SK-N-SH (cell line): ENCODE data around the gene MCAM. TPM values are rescaled to one million over a fixed set of nuclear protein-coding genes. Genes with fewer than 3 reads are reported as not detected.

Source experiments
- CTCF ChIA-PET: fragments of 300-600, 350-600 bp; formaldehyde crosslinking; extraction: SDS; loops from one replicate; lab custom pipeline; 2021; lab: Yijun Ruan, JAX
- POLR2A ChIA-PET: fragments of 350-600 bp; sonication (Branson Sonifier 250); formaldehyde crosslinking; extraction: SDS; loops from one replicate; lab custom pipeline; 2020; ENCODE audit warnings: antibody characterized with exemption, inconsistent platforms; lab: Yijun Ruan, JAX
- DNase-seq: peaks from one replicate; pipeline ENCODE4 v3.0.0; 2012
- H2AFZ ChIP-seq: fragments of 200-600 bp; sonication (generic); 2 replicates; pipeline ENCODE4 v1.8.1; 2016; ENCODE audit warnings: antibody characterized with exemption, mild to moderate bottlenecking, low read depth
- H3F3A ChIP-seq: fragments of 200-600 bp; sonication (generic); replicated peaks from 2 replicates; pipeline ENCODE3; 2016; ENCODE audit warnings: antibody characterized with exemption, mild to moderate bottlenecking; ENCODE audit not compliant: insufficient read depth
- H3K27ac ChIP-seq, 2 experiments: fragments of 200-500 bp in 1 of 2; fragments of 200-600 bp in 1 of 2; sonication (Bioruptor generic) in 1 of 2; sonication (generic), shearing (Covaris generic) in 1 of 2; 2 replicates each; pipeline versions ENCODE4 v1.5.1 to v1.6.1; 2014 to 2016; ENCODE audit warnings: low read depth in 2 of 2, inconsistent platforms in 1 of 2, low read length in 1 of 2, mild to moderate bottlenecking in 1 of 2, mixed read lengths in 1 of 2
- H3K27me3 ChIP-seq: fragments of 200-600 bp; sonication (generic), shearing (Covaris generic); 2 replicates; pipeline ENCODE4 v1.6.1; 2016; ENCODE audit warnings: mixed run types; ENCODE audit not compliant: insufficient read depth
- H3K36me3 ChIP-seq, 2 experiments: fragments of 200-500 bp in 1 of 2; fragments of 200-600 bp in 1 of 2; sonication (Bioruptor generic) in 1 of 2; sonication (generic) in 1 of 2; replicated peaks in 1 of 2; 2 replicates each; pipeline versions ENCODE3 to v1.5.1; 2014 to 2016; ENCODE audit warnings: low read length in 1 of 2, mild to moderate bottlenecking in 1 of 2; ENCODE audit not compliant: insufficient read depth in 2 of 2, control insufficient read depth in 1 of 2
- H3K4me1 ChIP-seq, 2 experiments: fragments of 200-500 bp in 1 of 2; fragments of 200-600 bp in 1 of 2; sonication (Bioruptor generic) in 1 of 2; sonication (generic), shearing (Covaris generic) in 1 of 2; 2 replicates each; pipeline versions ENCODE4 v1.5.1 to v1.6.1; 2014 to 2016; ENCODE audit warnings: low read depth in 1 of 2, low read length in 1 of 2, mixed run types in 1 of 2; ENCODE audit not compliant: insufficient read depth in 2 of 2, control insufficient read depth in 1 of 2
- H3K4me2 ChIP-seq: fragments of 200-600 bp; sonication (generic), shearing (Covaris generic); 2 replicates; pipeline ENCODE4 v1.6.1; 2017; ENCODE audit warnings: mixed run types
- H3K4me3 ChIP-seq, 2 experiments: fragments of 200-500 bp in 1 of 2; fragments of 200-600 bp in 1 of 2; sonication (Bioruptor generic) in 1 of 2; sonication (generic), shearing (Covaris generic) in 1 of 2; 2 replicates each; pipeline versions ENCODE4 v1.5.1 to v1.8.1; 2014 to 2016; ENCODE audit warnings: low read depth in 2 of 2, inconsistent platforms in 1 of 2, low read length in 1 of 2, mild to moderate bottlenecking in 1 of 2, mixed read lengths in 1 of 2, moderate library complexity in 1 of 2
- H3K79me2 ChIP-seq: fragments of 200-600 bp; sonication (generic); 2 replicates; pipeline ENCODE4 v1.8.1; 2017; ENCODE audit warnings: mild to moderate bottlenecking; ENCODE audit not compliant: insufficient read depth
- H3K9ac ChIP-seq: fragments of 200-600 bp; sonication (generic); 2 replicates; pipeline ENCODE4 v1.6.1; 2017; ENCODE audit warnings: mixed run types
- H3K9me2 ChIP-seq: fragments of 200-600 bp; sonication (generic); 2 replicates; pipeline ENCODE4 v1.6.1; 2017; ENCODE audit warnings: mixed run types
- H3K9me3 ChIP-seq: fragments of 200-600 bp; sonication (generic); 2 replicates; pipeline ENCODE4 v1.6.1; 2017; ENCODE audit warnings: mixed run types, mild to moderate bottlenecking, moderate library complexity
- H4K20me1 ChIP-seq: fragments of 200-600 bp; sonication (generic); 2 replicates; pipeline ENCODE4 v1.6.1; 2017; ENCODE audit warnings: mild to moderate bottlenecking, mixed run types; ENCODE audit not compliant: insufficient read depth
- CHD2 ChIP-seq: fragments of 150-350 bp; IDR thresholded peaks from 2 replicates; pipeline ENCODE4 v1.6.1; 2018; ENCODE audit warnings: low read length; ENCODE audit not compliant: partially characterized antibody
- CTCF ChIP-seq: fragments of 200-600 bp; sonication (generic); IDR thresholded peaks from 2 replicates; pipeline ENCODE4 v1.6.1; 2017; ENCODE audit warnings: antibody characterized with exemption, mild to moderate bottlenecking, moderate library complexity
- ELF1 ChIP-seq: IDR thresholded peaks from 2 replicates; pipeline ENCODE4 v1.4.0; 2012
- FOSL2 ChIP-seq: IDR thresholded peaks from 2 replicates; pipeline ENCODE4 v1.4.0; 2012; ENCODE audit warnings: low read depth, mild to moderate bottlenecking, moderate library complexity, borderline replicate concordance
- FOXM1 ChIP-seq: IDR thresholded peaks from 2 replicates; pipeline ENCODE4 v1.4.0; 2012; ENCODE audit warnings: low read depth, mild to moderate bottlenecking
- MAX ChIP-seq: IDR thresholded peaks from 2 replicates; pipeline ENCODE4 v1.4.0; 2012; ENCODE audit warnings: low read depth
- MXI1 ChIP-seq: IDR thresholded peaks from 2 replicates; pipeline ENCODE4 v1.6.1; 2012; ENCODE audit warnings: mild to moderate bottlenecking, low read depth, low read length, improper control_type of control experiment
- NFIC ChIP-seq: IDR thresholded peaks from 2 replicates; pipeline ENCODE4 v1.4.0; 2012; ENCODE audit warnings: borderline replicate concordance
- NRF1 ChIP-seq: IDR thresholded peaks from 2 replicates; pipeline ENCODE4 v1.6.1; 2012; ENCODE audit warnings: low read depth, mild to moderate bottlenecking, low read length
- REST ChIP-seq: IDR thresholded peaks from 2 replicates; pipeline ENCODE4 v1.6.1; 2012; ENCODE audit warnings: mild to moderate bottlenecking, low read depth, low read length, moderate library complexity
- SIN3A ChIP-seq: IDR thresholded peaks from 2 replicates; pipeline ENCODE4 v1.6.1; 2012; ENCODE audit warnings: low read depth, mild to moderate bottlenecking, low read length, moderate library complexity, borderline replicate concordance
- SMC3 ChIP-seq: IDR thresholded peaks from 2 replicates; pipeline ENCODE4 v1.6.1; 2012; ENCODE audit warnings: low read depth, low read length, improper control_type of control experiment
- TEAD4 ChIP-seq: IDR thresholded peaks from 2 replicates; pipeline ENCODE4 v1.4.0; 2012; ENCODE audit warnings: mild to moderate bottlenecking, borderline replicate concordance; ENCODE audit not compliant: insufficient read depth
- ZBTB33 ChIP-seq: IDR thresholded peaks from 2 replicates; pipeline ENCODE4 v1.4.0; 2012; ENCODE audit warnings: low read depth, borderline replicate concordance
- WGBS: methylation state at CpG from one replicate; pipeline ENCODE4 v1.1.6; 2017; ENCODE audit warnings: low lambda C conversion rate; 5-methylcytosine and 5-hydroxymethylcytosine counted together
- polyA plus RNA-seq, 3 experiments: library from polyadenylated mRNA; depleted of rRNA; stranded (reverse); fragments of >200 nt; gene quantifications; 2 replicates each; pipeline ENCODE4 v1.2.3, GENCODE V29; 2012

MCAM gene
- polyA plus RNA-seq, 1 of the 3 experiments (the other 2 are of a cell fraction) = 22.8 TPM

- Histone ChIP-seq H3K4me3 (no peak overlapping the region), H3K9ac (no peak overlapping the region), H3K9me2 (no peaks in the 10 kb centered on the region), H3K36me3 (peaks cover 0 to 8% of the 10 kb centered on the region in 2 experiments), H3K27me3 (no peaks in the 10 kb centered on the region), H2AFZ (no peak overlapping the region), H3K9me3 (no peaks in the 10 kb centered on the region), H3F3A (peaks cover 6% of the 10 kb centered on the region), H3K27ac (no peak overlapping the region), H3K79me2 (peaks cover 11% of the 10 kb centered on the region; the same call in 1 of the 2 replicates)
- DNase-seq = no peak
- TF ChIP-seq TEAD4 (no peak), FOXM1 (no peak), SMC3 (no peak), CHD2 (no peak), CTCF (no peak), FOSL2 (no peak), MAX (no peak)
- TF ChIP-seq, all 33 proteins: peak for 0
- ChIA-PET CTCF (interaction anchor here (0.7 to 8.6 kb wide), 8 partner anchors 11 to 227 kb away, joined by 3 to 191 read pairs (median 46); no protein-coding TSS in a partner anchor), POLR2A (interaction anchor here (0.7 kb wide), 1 partner anchor 247 kb away, joined by 3 read pairs; no protein-coding TSS in a partner anchor)
- 95% methylated on average over 7 of the region's 16 CpGs for WGBS
- Histone ChIP-seq H3K4me1 (peaks cover 16 to 29% of the 10 kb centered on the region in 2 experiments; a peak in 3 of 4 replicates), H3K4me2 (no peak overlapping the region), H4K20me1 (no peaks in the 10 kb centered on the region)
Observed at GRCh38 chr11:119341222-119342022, 24.5 kb upstream of the MCAM start.

- no peaks in the 10 kb centered on the region for H3K9me3 ChIP-seq
- 71% methylated on average over 28 of the region's 53 CpGs for WGBS
- H4K20me1 ChIP-seq = no peaks in the 10 kb centered on the region
- no peaks in the 10 kb centered on the region for H3K27me3 ChIP-seq
- POLR2A ChIA-PET = interaction anchor here (0.7 to 2.5 kb wide), 3 partner anchors 34 to 247 kb away, joined by 3 to 7 read pairs (median 5); no protein-coding TSS in a partner anchor
- H3K36me3 ChIP-seq = peaks cover 0 to 12% of the 10 kb centered on the region in 2 experiments
- H3K4me3 ChIP-seq = peak within 1 kb of the TSS; percentile 37 to 49; a peak in 3 of 4 replicates
- CTCF ChIA-PET = interaction anchor here (0.6 to 8.6 kb wide), 41 partner anchors 7 to 1196 kb away, joined by 3 to 191 read pairs (median 5); partner anchors contain the start of genes CBL, HMBS, MCAM and MFRP
- no peak within 1 kb of the TSS; a peak in 1 of 4 replicates for H3K27ac ChIP-seq
- H3F3A ChIP-seq = peaks cover 6% of the 10 kb centered on the region
- H2AFZ ChIP-seq = 0 out of 2 replicates have a peak within 1 kb of the TSS, but pooled peaks have one; percentile 63
- H3K4me1 ChIP-seq = peaks cover 16 to 33% of the 10 kb centered on the region in 2 experiments; a peak in 3 of 4 replicates
- no peaks in the 10 kb centered on the region for H3K9me2 ChIP-seq
- no peak within 1 kb of the TSS for H3K9ac ChIP-seq
- peak; percentile 83 for DNase-seq
- peak within 1 kb of the TSS; percentile 63; the same call in 1 of the 2 replicates for H3K4me2 ChIP-seq
- H3K79me2 ChIP-seq = peaks cover 20% of the 10 kb centered on the region
- no peak for TF ChIP-seq ELF1
- no peak for TF ChIP-seq NFIC
- no peak for TF ChIP-seq CHD2
- TF ChIP-seq SIN3A = no peak
- no peak for TF ChIP-seq NRF1
- TF ChIP-seq ZBTB33 = no peak
- TF ChIP-seq MXI1 = no peak
- TF ChIP-seq REST = no peak
Observed at GRCh38 chr11:119340335-119341221, 23.6 kb upstream of the MCAM start, which contains the start of gene C1QTNF5. TSS of gene C1QTNF5 (minus strand) at chr11:119340883. CDS start at chr11:119340397, 486 bp downstream.
